Measurements from ENCODE around the gene WNT7A.

WNT7A gene

DNA sequence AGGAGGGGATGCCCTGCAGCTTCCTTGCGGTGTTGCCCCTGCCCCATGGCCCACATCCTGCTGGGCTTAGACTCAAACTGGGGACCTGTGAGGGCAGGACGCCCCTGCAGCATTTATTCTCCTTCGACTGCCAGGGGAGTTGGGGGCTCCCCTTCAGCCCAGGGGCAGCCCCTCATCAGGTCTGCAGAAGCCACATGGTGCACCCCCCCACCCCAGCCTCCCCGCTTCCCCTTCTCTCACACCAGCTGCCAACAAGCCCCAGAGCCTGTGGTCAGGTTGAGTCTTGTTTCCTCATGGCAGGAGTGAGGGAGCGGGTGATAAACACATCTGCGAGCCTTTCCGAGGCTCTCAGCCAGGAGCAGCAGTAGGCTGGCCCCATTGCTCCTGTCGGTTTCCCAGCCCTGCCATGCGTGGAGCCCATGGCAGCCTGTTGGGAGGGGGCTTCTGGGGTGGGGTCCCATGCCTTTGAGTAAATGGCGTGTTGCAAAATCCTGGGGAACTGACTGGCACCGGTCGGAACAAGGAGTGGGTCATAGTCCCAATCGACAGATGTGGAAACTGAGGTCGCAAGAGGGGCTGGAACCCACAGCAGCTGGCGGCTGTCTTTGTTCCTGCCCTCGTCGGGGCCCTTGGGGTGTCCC is 27.8 kb downstream of the WNT7A start:
- no peak overlapping the region for H3K4me3 ChIP-seq
- H3K27ac ChIP-seq: peak overlapping the region in 6 of 21 experiments; percentile 15 to 60 (median 34)

DNA sequence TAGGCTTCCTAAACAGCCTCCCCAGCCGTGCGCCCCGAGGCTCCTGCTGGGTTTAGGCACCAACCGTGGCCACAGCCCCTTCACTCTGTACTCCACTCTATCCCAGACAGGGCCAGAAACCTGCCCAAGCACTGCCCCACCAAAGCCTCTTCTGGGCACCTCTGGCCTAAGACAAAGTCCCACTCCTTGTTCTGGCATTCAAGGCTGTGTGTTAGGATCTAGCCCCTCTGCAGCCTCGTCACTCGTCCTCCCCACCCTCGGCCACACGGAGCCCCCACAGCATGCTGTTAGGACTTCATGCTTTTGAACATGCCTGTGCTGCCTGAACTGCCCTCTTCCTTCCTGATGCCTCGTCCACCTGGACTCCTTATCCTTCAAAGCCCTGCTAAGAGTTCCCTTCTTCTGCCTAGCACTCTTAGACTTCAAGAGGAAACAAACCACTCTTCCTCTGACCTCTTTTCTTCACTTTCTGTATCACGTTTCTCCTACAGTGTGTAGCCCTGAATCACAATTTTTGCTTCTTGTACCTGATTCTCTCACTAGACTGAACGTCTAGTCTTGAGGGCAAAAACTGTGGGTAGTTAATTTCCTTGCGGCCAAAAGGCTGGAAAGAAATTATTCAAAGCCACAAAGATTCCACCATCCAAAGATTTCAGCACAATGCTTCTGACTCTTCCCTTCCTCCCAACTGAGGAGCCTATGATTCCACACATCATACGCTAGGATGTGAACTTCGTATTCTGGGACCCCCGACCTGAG is 28.6 kb downstream of the WNT7A start:
- H3K4me3 ChIP-seq: no peak overlapping the region
- peak overlapping the region in 6 of 21 experiments; percentile 9 to 55 (median 24) for H3K27ac ChIP-seq

DNA sequence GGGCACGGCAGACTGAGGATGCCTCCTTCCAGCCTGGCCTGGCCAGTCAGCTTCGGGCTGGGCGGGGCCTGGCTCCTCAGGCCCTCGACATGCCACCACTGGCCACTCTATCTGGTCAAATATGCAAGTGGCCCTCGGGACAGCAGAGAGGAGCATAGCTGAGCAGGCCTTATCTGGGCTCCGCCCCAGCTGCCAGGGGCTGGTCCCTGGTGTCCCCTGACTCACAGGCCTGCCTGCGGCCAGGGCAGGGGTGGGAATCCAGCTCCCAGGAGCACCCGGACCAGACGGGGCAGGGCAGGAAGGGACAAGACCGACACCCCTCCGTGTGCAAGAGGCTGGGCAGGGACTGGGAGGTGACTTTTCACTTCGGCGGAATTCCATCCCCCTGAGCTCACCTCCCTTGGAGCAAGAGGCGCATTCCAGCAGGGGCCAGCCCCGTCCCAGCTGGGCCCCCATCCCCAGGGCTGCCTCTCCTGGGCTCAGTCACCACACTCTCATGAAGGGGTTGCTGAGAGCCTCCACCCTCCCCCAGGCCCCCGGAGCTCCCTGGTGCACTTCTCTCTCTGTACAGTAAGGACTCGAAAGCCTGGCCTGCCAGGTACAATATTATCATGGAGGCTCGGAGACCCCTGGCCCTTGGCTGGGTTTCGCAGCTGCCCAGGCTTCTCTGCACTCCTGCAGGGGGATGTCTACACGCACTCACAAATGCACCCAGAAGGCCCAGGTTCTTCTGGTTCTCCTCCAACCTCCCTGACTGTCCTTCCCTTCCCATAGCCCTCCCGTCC is 29.5 kb downstream of the WNT7A start:
- Histone ChIP-seq H3K4me3 (no peak overlapping the region), H3K27ac (peak overlapping the region in 6 of 21 experiments; percentile 11 to 55 (median 24))

DNA sequence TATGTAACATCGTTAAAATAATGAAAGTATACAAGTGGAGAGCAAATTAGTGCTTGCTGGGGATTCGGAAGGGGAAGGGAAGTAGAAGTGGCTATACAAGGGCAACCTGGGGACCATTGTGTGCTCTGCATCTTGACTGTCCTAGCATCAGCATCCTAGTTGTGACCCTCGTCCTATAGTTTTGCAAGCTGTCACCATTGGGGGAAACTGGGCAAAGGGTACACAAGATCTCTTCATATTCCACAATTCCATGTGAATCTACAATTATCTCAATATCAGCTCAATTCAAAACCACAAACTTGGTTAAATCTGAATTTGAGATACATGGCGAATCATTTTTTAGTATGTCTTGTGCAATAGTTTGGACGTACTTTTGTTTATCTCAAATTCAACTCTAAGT is 30.9 kb downstream of the WNT7A start:
- Histone ChIP-seq H3K27ac (no peak overlapping the region), H3K4me3 (no peak overlapping the region)

DNA sequence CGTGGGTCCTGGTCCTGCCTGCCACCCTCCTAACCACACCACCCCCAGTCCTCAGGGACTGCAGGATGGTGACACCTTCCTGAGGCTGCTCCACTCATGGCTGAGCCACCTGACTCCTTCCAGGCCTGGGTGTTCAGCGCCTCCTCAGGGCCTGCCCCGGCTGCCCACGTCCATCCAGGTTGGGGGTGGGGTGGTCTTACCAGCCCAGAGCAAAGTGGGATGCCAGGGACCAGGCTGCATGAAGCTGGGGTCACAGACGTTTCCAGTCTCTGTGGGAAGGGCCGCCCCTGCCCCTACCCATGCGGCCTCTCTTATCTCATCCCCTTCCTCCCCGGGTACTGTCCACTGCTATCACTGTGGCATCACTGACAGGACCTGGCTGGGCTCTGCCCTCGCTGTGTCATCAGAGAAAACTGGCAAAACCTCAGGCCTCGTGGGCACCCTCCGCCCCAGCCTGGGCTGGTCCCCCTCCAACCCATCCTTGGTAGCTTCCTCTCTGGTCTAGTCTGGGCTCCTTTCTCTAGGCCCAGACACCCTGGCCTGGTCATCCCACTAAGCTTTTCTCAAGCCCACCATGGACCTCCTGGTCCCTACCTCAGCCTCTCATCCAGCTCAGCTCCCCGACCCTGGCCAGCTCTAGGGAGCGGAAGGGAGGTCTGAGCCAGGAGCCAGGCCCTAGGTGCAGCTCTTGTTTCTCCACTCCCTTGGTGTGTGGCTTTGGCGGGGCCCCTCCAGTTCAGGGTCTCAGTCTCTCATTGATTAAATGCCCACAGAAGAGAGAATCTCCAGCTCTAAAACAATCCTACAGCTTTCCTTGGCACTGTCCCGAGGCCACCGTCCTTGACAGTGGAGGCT is 32.9 kb downstream of the WNT7A start:
- H3K27ac ChIP-seq: no peak overlapping the region
- no peak overlapping the region for H3K4me3 ChIP-seq

DNA sequence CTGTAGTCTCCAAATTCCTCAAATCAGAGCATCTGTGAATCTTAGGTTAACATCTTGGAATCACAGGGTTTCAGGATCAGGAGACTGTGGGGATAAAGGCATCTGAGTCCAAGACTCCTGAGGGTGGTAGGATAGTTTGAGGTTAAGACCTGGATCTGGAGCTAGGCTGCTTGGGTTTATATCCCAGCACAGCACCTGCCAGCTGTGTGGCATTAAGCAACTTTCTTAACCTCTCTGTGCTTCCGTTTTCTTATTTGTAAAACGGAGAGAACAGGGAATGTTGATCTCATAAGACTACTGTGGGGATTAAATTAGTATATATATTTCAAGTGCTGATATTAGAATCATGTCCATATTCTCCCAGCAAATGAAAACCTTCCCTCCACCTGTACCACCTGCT is 33.6 kb downstream of the WNT7A start:
- no peak overlapping the region for H3K27ac ChIP-seq
- no peak overlapping the region for H3K4me3 ChIP-seq

DNA sequence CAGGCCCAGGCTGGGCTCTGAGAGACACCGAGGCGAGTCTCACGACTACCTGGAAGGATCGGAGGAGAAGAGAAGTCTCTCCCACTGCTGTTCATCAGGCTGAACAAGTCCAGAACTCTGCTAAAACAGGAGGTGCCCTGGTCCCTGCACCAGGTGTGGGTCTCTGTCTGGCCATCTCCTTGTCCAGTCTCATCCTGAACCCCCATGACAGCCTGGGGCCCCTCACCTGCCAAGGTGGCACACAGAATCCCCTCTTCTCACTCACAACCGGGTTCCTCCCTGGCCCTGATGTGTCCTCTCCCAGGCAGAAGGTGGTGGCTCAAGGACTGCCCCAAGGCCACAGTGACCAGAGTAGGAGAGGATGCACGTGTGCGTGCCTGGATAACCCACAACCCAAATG is 34.1 kb downstream of the WNT7A start:
- Histone ChIP-seq H3K4me3 (no peak overlapping the region), H3K27ac (no peak overlapping the region)

DNA sequence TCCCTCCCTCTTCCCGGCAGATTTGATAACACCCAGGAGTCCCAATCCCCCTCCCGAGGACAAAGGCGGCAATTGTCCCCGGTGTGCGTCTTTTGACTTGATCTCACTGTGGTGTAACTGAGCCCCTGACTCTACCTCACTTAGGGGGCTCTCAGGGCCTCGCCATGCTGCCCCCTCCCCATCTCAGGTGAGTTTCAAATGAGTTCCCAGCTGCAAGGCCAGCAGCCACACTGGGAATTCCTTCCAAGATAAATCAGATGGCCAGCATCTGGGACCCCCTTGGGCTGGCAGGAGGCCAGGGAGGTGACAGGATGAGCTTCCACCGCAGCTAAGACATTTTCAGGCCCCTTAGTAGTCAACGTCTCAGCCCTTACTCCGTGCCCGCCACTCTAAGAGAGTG is 35.0 kb downstream of the WNT7A start:
- Histone ChIP-seq H3K27ac (no peak overlapping the region), H3K4me3 (no peak overlapping the region)

DNA sequence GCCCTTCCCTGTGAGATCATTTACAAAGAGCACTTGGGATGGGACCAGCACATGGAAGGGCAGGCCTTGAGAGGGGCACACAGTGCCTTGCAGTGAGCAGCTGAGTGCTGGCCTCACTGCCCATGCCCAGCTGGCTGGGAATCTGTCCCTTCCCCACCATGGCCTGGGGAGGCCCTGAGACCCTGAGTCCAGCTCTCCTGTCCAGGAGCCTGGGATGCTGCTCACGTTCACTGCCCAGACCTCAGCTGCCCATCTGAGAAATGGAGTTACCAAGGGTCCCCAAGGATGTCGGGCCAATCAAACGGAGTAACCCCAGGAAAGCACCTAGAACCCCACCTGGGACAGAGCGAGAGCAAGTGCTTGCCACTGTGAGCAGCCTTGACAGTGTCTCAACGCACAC is 35.6 kb downstream of the WNT7A start:
- Histone ChIP-seq H3K4me3 (no peak overlapping the region), H3K27ac (no peak overlapping the region)

DNA sequence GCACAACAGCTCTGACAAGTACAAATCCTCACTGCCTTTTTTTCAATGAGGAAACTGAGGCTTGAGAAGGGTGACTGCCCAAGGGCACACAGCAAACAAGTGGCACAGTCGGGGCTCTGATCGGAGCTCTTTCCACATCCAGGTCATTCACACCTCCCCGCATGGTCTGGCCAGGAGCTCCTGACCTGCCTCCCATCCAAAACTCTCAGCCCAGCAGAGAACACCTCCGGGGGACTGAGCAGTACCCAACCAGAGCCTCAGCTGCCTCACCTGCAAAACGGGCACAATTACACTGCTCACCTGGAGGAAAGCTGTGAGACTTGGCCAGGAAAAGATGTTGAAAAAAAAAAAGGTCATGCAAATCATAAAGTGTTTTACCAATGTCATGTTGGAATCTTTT is 36.5 kb downstream of the WNT7A start:
- no peak overlapping the region for H3K27ac ChIP-seq
- H3K4me3 ChIP-seq: no peak overlapping the region

DNA sequence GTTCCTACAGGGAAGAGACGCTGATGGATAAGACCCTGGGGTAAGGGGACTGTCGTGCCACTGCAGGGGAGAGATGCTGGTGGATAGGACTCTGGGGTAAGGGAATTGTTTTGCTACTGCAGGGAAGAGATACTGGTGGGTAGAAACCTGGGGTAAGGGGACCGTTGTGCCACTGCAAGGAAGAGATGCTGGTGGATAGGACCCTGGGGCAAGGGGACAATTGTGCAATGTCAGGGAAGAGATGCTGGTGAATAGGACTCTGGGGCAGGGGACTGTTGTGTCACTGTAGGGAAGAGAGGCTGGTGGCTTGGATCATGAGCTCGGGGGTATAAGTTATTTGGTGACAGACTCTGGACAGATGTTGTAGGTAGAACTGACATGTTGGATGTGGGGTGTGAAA is 37.6 kb downstream of the WNT7A start:
- H3K27ac ChIP-seq: no peak overlapping the region
- no peak overlapping the region for H3K4me3 ChIP-seq

DNA sequence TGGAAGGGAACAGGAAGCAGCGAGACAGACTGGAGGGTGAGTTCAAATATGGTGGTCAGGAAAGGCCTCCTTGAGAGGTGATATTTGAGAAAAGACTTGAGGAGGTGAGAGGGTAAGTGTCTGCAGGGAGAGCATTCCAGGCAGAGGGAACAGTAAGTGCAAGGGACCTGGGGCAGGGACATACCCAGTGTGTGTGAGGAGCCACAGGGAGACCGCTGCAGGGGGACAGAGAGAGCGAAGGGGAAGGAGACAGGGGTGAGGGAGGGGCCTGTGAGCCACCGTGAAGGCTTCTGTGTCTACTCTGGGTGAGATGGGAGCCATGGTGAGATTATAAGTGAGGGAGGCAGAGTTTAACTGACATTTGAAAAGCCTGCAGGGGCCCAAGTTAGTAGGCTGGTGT is 38.0 kb downstream of the WNT7A start:
- H3K4me3 ChIP-seq: no peak overlapping the region
- H3K27ac ChIP-seq: no peak overlapping the region

DNA sequence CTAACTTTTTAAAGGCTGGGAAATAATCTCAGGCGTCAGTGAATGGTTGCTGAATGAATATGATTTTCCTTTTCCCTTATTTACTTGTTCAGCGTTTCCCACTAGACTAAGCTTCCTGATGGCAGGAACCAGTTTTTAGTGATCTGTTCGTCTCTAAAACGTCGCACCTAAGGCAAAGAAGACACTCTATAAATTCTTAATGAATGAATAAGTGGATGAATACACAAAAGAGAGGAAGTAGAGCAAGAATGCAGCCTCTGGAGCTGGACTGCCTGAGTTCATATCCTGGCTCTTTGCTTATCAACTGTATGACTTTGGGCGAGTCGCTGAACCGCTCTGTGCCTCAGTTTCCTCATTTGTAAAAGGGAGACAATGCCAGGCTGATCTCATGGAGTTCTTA is 38.7 kb downstream of the WNT7A start:
- H3K4me3 ChIP-seq: no peak overlapping the region
- H3K27ac ChIP-seq: no peak overlapping the region

DNA sequence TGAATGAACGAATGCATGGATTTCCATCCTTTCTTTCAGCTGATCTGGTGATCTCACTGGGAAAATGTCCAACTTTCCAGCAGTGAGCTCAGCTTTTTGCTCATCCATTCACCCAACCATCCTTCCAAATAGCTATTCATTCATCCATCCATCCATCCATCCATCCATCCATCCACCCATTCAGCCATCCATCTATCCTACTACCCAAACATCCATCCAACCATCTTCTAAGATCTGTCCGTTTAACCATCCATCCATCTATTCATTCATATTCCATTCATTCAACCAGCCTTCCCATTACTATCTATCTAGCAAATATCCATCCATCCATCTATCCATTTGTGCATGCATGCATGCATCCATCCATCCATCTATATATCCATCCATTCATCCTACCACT is 39.4 kb downstream of the WNT7A start:
- no peak overlapping the region for H3K27ac ChIP-seq
- no peak overlapping the region for H3K4me3 ChIP-seq

DNA sequence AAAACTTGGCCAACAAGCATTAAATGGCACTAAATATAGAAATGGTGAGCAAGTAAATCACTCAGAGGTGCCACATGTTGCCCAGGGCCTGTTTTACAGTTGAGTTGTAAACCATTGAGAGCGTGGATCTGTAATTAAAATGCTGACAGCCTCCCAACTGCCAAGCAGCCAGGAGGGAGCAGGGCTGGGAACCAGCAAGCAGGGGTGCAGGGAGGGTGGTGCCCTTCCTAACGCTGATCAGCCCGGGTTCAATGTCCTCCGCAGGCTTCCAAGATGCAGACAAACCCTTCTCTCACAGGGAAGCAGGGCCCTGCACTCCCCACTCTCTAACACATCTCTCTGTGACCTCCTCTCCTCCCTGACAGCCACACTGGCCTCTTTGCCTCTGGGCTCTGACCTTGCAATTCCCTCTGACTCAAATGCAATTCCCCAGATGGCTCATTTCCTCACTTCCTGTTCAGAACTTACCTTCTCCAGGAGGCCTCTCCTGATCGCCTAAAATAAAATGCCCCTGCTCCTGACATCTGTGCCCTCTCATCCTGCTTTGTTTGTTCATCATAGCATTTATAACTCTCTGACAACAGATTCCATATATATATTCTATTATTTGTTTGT is 40.0 kb downstream of the WNT7A start:
- Histone ChIP-seq H3K4me3 (no peak overlapping the region), H3K27ac (no peak overlapping the region)

DNA sequence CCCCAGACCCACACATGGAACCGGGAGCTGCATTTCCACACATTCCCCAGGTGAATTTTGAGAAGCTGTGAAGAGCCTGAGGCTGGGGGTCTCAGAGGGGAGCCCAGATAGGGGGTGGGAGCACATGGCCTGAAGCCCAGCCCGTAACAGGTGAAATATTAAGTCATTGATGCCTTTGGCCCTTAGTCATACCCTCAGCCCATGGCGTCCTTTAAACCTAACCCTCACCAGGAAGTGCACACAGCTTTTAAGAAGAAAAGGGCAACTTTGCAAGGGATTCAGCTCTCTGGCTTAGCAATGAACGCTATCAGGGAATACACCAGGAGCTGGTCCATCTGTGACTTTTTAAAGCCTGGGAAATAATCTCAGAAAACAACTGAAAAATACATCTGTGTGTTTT is 40.6 kb downstream of the WNT7A start:
- H3K4me3 ChIP-seq: no peak overlapping the region
- H3K27ac ChIP-seq: no peak overlapping the region

DNA sequence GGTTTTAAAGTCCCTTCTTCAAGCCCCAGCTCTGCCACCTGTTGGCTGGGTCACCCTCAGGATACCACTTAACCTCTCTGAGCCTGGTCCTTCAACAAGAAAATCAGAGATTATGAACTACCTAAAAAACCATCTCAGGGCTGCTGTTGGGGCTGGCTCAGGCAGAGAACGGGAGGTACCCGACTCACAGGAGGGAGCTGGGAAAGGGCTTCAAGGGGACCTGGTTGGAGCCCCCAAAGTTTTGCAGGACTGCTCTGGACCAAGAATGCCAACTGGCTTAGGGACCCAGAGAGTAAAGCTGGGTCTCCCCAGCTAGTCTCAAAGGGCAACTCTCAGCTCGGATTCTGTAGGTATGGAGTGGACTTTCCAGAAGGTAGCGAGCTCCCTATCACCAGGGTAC is 41.5 kb downstream of the WNT7A start:
- no peak overlapping the region for H3K27ac ChIP-seq
- H3K4me3 ChIP-seq: no peak overlapping the region

DNA sequence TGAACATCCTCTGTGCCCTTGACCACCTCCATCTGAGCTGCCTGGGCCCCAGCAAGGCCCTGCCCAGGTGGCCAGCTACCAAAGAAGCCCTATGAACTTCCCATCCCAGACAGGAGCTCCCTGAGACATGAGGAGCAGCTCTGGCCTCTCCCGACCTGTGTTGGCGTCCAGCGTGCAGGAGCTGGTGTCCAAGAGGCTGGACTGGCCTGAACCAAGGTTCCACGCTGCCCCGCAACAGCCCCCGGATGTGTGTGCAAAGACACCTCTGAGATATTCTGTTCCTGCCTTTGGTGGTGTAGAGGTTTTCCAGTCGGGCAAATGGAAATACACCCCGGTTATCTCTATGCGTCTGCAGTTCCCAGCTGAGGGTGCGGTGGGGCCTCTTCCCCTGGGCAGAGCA is 42.1 kb downstream of the WNT7A start:
- Histone ChIP-seq H3K27ac (no peak overlapping the region), H3K4me3 (no peak overlapping the region)

DNA sequence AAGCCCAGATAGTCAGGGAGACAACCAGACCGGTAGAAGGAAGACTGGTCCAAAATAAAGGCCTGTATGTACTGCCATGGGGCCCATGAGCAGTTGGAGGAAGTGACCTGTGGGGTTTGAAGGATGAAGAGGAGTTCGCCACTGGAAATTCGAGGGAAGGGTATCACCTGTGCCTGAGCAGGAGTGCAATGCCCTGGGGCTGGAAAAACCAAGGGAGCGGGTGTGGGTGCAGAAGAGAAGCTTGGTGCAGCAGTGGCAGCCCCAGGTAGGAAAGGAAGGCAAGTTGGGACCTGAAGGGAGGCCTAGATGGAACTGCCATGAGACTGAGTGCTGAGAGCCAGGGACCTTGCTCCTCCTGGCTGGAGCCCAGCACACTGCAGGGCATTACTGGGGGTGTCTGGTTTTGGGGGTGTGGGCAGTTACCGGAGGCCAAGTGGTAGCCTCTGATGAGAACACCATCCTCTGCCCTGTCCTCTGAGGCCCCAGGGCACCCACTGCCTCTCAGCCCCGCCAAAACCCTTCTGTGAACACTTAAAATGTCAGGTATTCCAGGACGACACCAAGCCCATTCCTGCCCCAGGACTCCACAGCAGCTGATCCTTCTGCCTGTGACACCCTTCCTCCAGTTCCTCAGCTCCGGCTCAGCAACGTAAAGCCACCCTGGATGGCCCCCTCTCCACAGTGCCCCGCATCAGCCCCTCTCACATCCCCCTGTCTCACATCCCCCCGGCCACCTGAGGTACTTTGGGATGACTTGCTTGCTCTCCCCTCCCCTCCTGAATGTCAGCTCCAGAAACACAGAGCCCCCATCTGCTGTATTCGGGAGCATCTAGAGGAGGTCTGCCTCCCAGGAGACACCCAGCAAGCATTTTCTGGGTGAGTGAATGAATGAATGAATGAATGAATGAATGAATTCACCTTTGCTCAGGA is 42.9 kb downstream of the WNT7A start:
- H3K27ac ChIP-seq: no peak overlapping the region
- no peak overlapping the region for H3K4me3 ChIP-seq

All from skin epidermis (tissue), 12 donors.